PFSK-1 (cell line): ENCODE data around the gene CHD9NB.

Source experiments
- FOXP2 ChIP-seq: optimal IDR thresholded peaks from 2 replicates; pipeline ENCODE3; 2011; ENCODE audit warnings: borderline replicate concordance, control low read depth, inconsistent platforms; ENCODE audit not compliant: insufficient read depth; ENCODE audit errors: extremely low read length, extremely low read depth
- POLR2AphosphoS5 ChIP-seq: IDR thresholded peaks from 2 replicates; pipeline ENCODE4 v1.6.1; 2012; ENCODE audit warnings: low read depth, mild to moderate bottlenecking, control low read depth, low read length, moderate library complexity
- REST ChIP-seq, 2 experiments: IDR thresholded peaks; 2 replicates each; pipeline versions ENCODE4 v1.6.1 to v1.8.0; 2011 to 2012; ENCODE audit warnings: low read depth in 2 of 2, low read length in 2 of 2, control low read depth in 1 of 2, inconsistent platforms in 1 of 2, mild to moderate bottlenecking in 1 of 2, moderate library complexity in 1 of 2; ENCODE audit not compliant: insufficient read depth in 1 of 2
- SIN3A ChIP-seq: IDR thresholded peaks from 2 replicates; pipeline ENCODE4 v1.6.1; 2012; ENCODE audit warnings: mild to moderate bottlenecking, low read length, moderate library complexity, borderline replicate concordance; ENCODE audit not compliant: insufficient read depth
- TAF1 ChIP-seq: IDR thresholded peaks from 2 replicates; pipeline ENCODE4 v1.6.1; 2012; ENCODE audit warnings: low read length, control low read depth, borderline replicate concordance; ENCODE audit not compliant: insufficient read depth

- TF ChIP-seq REST (IDR thresholded peaks at IDR 0.05; ENCODE audit: insufficient read depth in 1 of 2, low read depth in 2 of 2, low read length in 2 of 2) (no peak), FOXP2 (no peak), POLR2AphosphoS5 (no peak), TAF1 (no peak), SIN3A (no peak)
Observed at GRCh38 chr16:53083119-53083518, 30.4 kb upstream of the CHD9NB start.
